SK-N-MC (cell line): ENCODE measurements around the gene ADPRM.
"Not testable (repeated sequence)": the region's sequence is repeated elsewhere in the genome, so short reads cannot be mapped to it uniquely, and the experiment has no call there.

Experiments
- DNase-seq: peaks from one replicate; pipeline ENCODE4 v3.0.0-alpha.2; 2011; ENCODE audit warnings: low read depth, low spot score
- H3K27ac ChIP-seq: fragments of 200-600 bp; sonication (generic); 2 replicates; pipeline ENCODE4 v1.5.1; 2016; ENCODE audit warnings: mixed run types
- H3K36me3 ChIP-seq: fragments of 200-600 bp; sonication (generic); 2 replicates; pipeline ENCODE4 v1.6.1; 2017; ENCODE audit warnings: antibody characterized with exemption, low read length, mixed read lengths; ENCODE audit not compliant: insufficient read depth
- H3K4me3 ChIP-seq: fragments of 200-600 bp; sonication (generic); 2 replicates; pipeline ENCODE4 v1.5.1; 2016
- H3K9ac ChIP-seq: fragments of 200-600 bp; sonication (generic); 2 replicates; pipeline ENCODE4 v1.8.0; 2017; ENCODE audit warnings: mixed run types, mixed read lengths; ENCODE audit not compliant: insufficient read length
- H3K9me3 ChIP-seq: fragments of 200-600 bp; sonication (generic); 2 replicates; pipeline ENCODE4 v1.6.1; 2017; ENCODE audit warnings: low read depth, mild to moderate bottlenecking, antibody characterized with exemption, low read length, moderate library complexity, mixed read lengths
- EZH2 ChIP-seq: fragments of 200-600 bp; sonication (generic); IDR thresholded peaks from one replicate; pipeline ENCODE4 v1.6.1; 2017; ENCODE audit warnings: antibody characterized with exemption
- FOXP2 ChIP-seq: optimal IDR thresholded peaks from 2 replicates; pipeline ENCODE3; 2011; ENCODE audit warnings: mild to moderate bottlenecking, moderate library complexity; ENCODE audit not compliant: insufficient read depth; ENCODE audit errors: extremely low read length, control extremely low read depth
- POLR2AphosphoS5 ChIP-seq: IDR thresholded peaks from 2 replicates; pipeline ENCODE4 v1.6.1; 2012; ENCODE audit warnings: mild to moderate bottlenecking, low read depth, low read length, borderline replicate concordance

ADPRM gene

GRCh38 chr17:10726196-10726595 lies 28.8 kb downstream of the ADPRM start:
- peaks cover 9% of the 10 kb centered on the region; the same call in 1 of the 2 replicates for H3K36me3 ChIP-seq
- no peak overlapping the region for H3K9ac ChIP-seq
- DNase-seq = no peak
- H3K4me3 ChIP-seq = no peak overlapping the region
- no peak overlapping the region for H3K27ac ChIP-seq
- TF ChIP-seq EZH2 (no peak), FOXP2 (no peak), POLR2AphosphoS5 (no peak)
- no peaks in the 10 kb centered on the region for H3K9me3 ChIP-seq

GRCh38 chr17:10727192-10727591 lies 29.8 kb downstream of the ADPRM start:
- Histone ChIP-seq H3K9me3 (no peaks in the 10 kb centered on the region), H3K27ac (no peak overlapping the region), H3K9ac (no peak overlapping the region), H3K4me3 (no peak overlapping the region), H3K36me3 (peaks cover 9% of the 10 kb centered on the region; the same call in 1 of the 2 replicates)
- no peak for TF ChIP-seq POLR2AphosphoS5
- no peak for TF ChIP-seq FOXP2
- no peak for TF ChIP-seq EZH2
- DNase-seq = no peak

- no peak for TF ChIP-seq FOXP2
- no peak for TF ChIP-seq EZH2
- TF ChIP-seq POLR2AphosphoS5 = no peak
- Histone ChIP-seq H3K4me3 (peak overlapping the region; percentile 86), H3K27ac (peak overlapping the region; percentile 99; the same call in 1 of the 2 replicates), H3K9me3 (no peaks in the 10 kb centered on the region), H3K9ac (no peak overlapping the region), H3K36me3 (peaks cover 9% of the 10 kb centered on the region; the same call in 1 of the 2 replicates)
- DNase-seq = no peak
These were observed 31.0 kb downstream of the ADPRM start for GRCh38 chr17:10728331-10728892.

GRCh38 chr17:10729334-10730193 lies 32.2 kb downstream of the ADPRM start, which contains the start of gene TMEM220:
TSS of gene TMEM220 (minus strand) at chr17:10730023. CDS start at chr17:10729851, 172 bp downstream.
- H3K4me3 ChIP-seq = peak within 1 kb of the TSS; percentile 86
- H3K36me3 ChIP-seq = peaks cover 9% of the 10 kb centered on the region; the same call in 1 of the 2 replicates
- no peaks in the 10 kb centered on the region for H3K9me3 ChIP-seq
- no peak for DNase-seq
- TF ChIP-seq EZH2 (no peak), FOXP2 (no peak), POLR2AphosphoS5 (peak; percentile 15; the same call in 1 of the 2 replicates)
- H3K9ac ChIP-seq = peak within 1 kb of the TSS; percentile 77
- H3K27ac ChIP-seq = peak within 1 kb of the TSS; percentile 99

GRCh38 chr17:10730247-10730646 lies 32.9 kb downstream of the ADPRM start:
- peak overlapping the region; percentile 86 for H3K4me3 ChIP-seq
- not testable (repeated sequence) for H3K36me3 ChIP-seq, DNase-seq, H3K9me3 ChIP-seq
- H3K9ac ChIP-seq = peak overlapping the region; percentile 77
- H3K27ac ChIP-seq = peak overlapping the region; percentile 99

GRCh38 chr17:10731408-10731879 lies 34.0 kb downstream of the ADPRM start:
- DNase-seq = no peak
- no peaks in the 10 kb centered on the region for H3K9me3 ChIP-seq
- H3K36me3 ChIP-seq = no peaks in the 10 kb centered on the region
- H3K4me3 ChIP-seq = peak overlapping the region; percentile 86
- TF ChIP-seq EZH2 (no peak), FOXP2 (no peak), POLR2AphosphoS5 (no peak)
- H3K9ac ChIP-seq = peak overlapping the region; percentile 73
- peak overlapping the region; percentile 99 for H3K27ac ChIP-seq

- H3K36me3 ChIP-seq, H3K9ac ChIP-seq, DNase-seq, H3K9me3 ChIP-seq, H3K4me3 ChIP-seq: not testable (repeated sequence)
- H3K27ac ChIP-seq = peak overlapping the region; percentile 99
These were observed 34.7 kb downstream of the ADPRM start for GRCh38 chr17:10732121-10732520.

- Histone ChIP-seq H3K27ac (no peak overlapping the region), H3K9ac (no peak overlapping the region), H3K4me3 (no peak overlapping the region), H3K9me3 (no peaks in the 10 kb centered on the region), H3K36me3 (no peaks in the 10 kb centered on the region)
- DNase-seq = no peak
- TF ChIP-seq EZH2 (no peak), POLR2AphosphoS5 (no peak)
These were observed 36.3 kb downstream of the ADPRM start for GRCh38 chr17:10733666-10734065.

- no peak for DNase-seq
- H3K9me3 ChIP-seq = no peaks in the 10 kb centered on the region
- H3K4me3 ChIP-seq = no peak overlapping the region
- TF ChIP-seq EZH2 (no peak), FOXP2 (no peak), POLR2AphosphoS5 (no peak)
- no peak overlapping the region for H3K27ac ChIP-seq
- no peak overlapping the region for H3K9ac ChIP-seq
- no peaks in the 10 kb centered on the region for H3K36me3 ChIP-seq
These were observed 37.9 kb downstream of the ADPRM start for GRCh38 chr17:10735251-10735650.

GRCh38 chr17:10735821-10736220 lies 38.4 kb downstream of the ADPRM start:
- Histone ChIP-seq H3K9ac (no peak overlapping the region), H3K4me3 (no peak overlapping the region), H3K27ac (no peak overlapping the region), H3K36me3 (no peaks in the 10 kb centered on the region), H3K9me3 (no peaks in the 10 kb centered on the region)
- TF ChIP-seq EZH2 (no peak), FOXP2 (no peak), POLR2AphosphoS5 (no peak)
- no peak for DNase-seq
